ENCODE data around the gene PTBP2.

The PTBP2 gene

GRCh38 chr1:96721416-96722160, at the start of gene PTBP2:
Gene PTBP2, plus strand, starts transcription at chr1:96721784. Its CDS starts 81 bp downstream, at chr1:96721865.
- peak; percentile 83 for DNase-seq

- DNase-seq, result no peak
Measured at GRCh38 chr1:96674915-96675314, 46.7 kb upstream of the PTBP2 start.

- DNase-seq, result peak; percentile 8
Measured at GRCh38 chr1:96682056-96682455, 39.5 kb upstream of the PTBP2 start.

- DNase-seq, result no peak
Measured at GRCh38 chr1:96683931-96684330, 37.7 kb upstream of the PTBP2 start.

- DNase-seq, result no peak
Measured at GRCh38 chr1:96684744-96685143, 36.8 kb upstream of the PTBP2 start.

GRCh38 chr1:96688767-96689166, 32.8 kb upstream of the PTBP2 start:
- DNase-seq, result no peak

- no peak for DNase-seq
Measured at GRCh38 chr1:96695954-96696353, 25.6 kb upstream of the PTBP2 start.

- peak; percentile 4 for DNase-seq
Measured at GRCh38 chr1:96698342-96698983, 23.1 kb upstream of the PTBP2 start.

GRCh38 chr1:96703186-96703585, 18.4 kb upstream of the PTBP2 start:
- DNase-seq, result no peak

GRCh38 chr1:96707023-96707422, 14.6 kb upstream of the PTBP2 start:
- DNase-seq, result no peak

GRCh38 chr1:96708482-96708881, 13.1 kb upstream of the PTBP2 start:
- DNase-seq, result no peak

- DNase-seq, result peak; percentile 46
Measured at GRCh38 chr1:96710708-96711477, 10.7 kb upstream of the PTBP2 start.

- DNase-seq, result no peak
Measured at GRCh38 chr1:96713649-96714048, 7.9 kb upstream of the PTBP2 start.

- no peak for DNase-seq
Measured at GRCh38 chr1:96714881-96715280, 6.7 kb upstream of the PTBP2 start.

- no peak for DNase-seq
Measured at GRCh38 chr1:96715482-96715881, 6.1 kb upstream of the PTBP2 start.

GRCh38 chr1:96721053-96721415, 550 bp upstream of the PTBP2 start:
- DNase-seq, result no peak

GRCh38 chr1:96722161-96722922, 758 bp downstream of the PTBP2 start:
- peak; percentile 80 for DNase-seq

GRCh38 chr1:96722958-96723357, 1.4 kb downstream of the PTBP2 start:
- DNase-seq, result no peak

GRCh38 chr1:96723377-96723776, 1.8 kb downstream of the PTBP2 start:
- DNase-seq, result no peak

- no peak for DNase-seq
Measured at GRCh38 chr1:96723936-96724335, 2.4 kb downstream of the PTBP2 start.

GRCh38 chr1:96727860-96728259, 6.3 kb downstream of the PTBP2 start:
- no peak for DNase-seq

- no peak for DNase-seq
Measured at GRCh38 chr1:96730574-96731298, 9.2 kb downstream of the PTBP2 start.
